ENCODE measurements around the gene DNAJC4. TPM values are rescaled to one million over a fixed set of nuclear protein-coding genes. Genes with fewer than 3 reads are reported as not detected.

DNAJC4 gene
- total and polyA plus RNA-seq, 9 of the 15 experiments (the other 6 are each of a cell fraction or from before 2014, with no cell fraction given), result 4.0 to 32.6 (median 19.9) TPM

DNA sequence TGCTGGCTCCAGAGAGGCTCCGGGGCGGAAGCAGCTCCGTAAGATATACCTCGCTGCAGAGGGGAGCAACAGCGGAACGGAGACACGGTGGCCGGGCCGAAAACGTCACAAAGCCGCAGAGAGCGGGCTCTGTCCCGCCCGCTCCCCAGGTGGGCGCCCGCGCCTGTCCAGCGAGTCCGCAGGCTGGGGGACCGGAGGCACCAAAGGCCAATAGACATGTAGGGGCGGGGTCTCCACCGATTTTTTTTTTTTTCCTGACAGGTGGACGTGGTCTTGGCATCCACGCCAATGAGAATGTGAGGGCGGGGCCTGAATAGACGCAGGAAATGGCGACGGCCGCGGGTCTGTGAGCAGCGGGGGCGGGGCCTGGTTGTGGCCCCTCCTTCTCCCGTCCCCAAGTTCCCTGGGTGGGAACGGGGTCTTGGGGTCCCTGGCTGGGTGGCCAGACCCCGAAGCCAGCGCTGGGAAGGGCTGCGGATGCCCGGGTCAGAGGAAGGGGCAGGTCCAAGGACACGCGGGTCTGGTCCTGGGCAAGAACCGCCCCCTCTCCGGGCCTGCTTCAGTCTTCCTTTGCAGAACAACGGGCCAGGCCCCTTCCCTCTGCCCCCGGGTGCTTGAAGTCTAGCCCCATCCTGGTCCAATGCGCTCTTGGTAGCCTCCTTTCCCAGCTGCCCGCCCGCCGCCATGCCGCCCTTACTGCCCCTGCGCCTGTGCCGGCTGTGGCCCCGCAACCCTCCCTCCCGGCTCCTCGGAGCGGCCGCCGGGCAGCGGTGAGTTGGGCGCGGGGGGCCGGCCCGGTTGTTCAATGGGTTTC, at the start of gene DNAJC4 (continued):
- TF ChIP-seq ZNF655 (CRISPR knock-in tag; IDR thresholded peaks at IDR 0.05) (no peak), RBBP5 (IDR thresholded peaks at IDR 0.05; ENCODE audit: borderline replicate concordance, insufficient read depth, low read length, poor library complexity, severe bottlenecking) (peak; percentile 44), XRCC3 (IDR thresholded peaks at IDR 0.05) (no peak), ZNF146 (CRISPR knock-in tag; IDR thresholded peaks at IDR 0.05; ENCODE audit: unreplicated experiment) (no peak), PURB (CRISPR knock-in tag; IDR thresholded peaks at IDR 0.05; ENCODE audit: low read depth) (no peak), MAFF (IDR thresholded peaks at IDR 0.05; ENCODE audit: low read length) (no peak), E2F1 (CRISPR knock-in tag; IDR thresholded peaks at IDR 0.05) (peak; percentile 42; the same call in 1 of the 2 replicates), ZNF830 (CRISPR knock-in tag; IDR thresholded peaks at IDR 0.05) (no peak; the same call in 1 of the 2 replicates), FUS (optimal IDR thresholded peaks at IDR 0.05; ENCODE audit: low read depth, low read length) (no peak), NFIX (CRISPR knock-in tag; IDR thresholded peaks at IDR 0.05; ENCODE audit: low read depth) (no peak), ATF1 (CRISPR knock-in tag; IDR thresholded peaks at IDR 0.05) (0 out of 2 replicates have a peak, but pooled peaks have one; percentile 1), ATF1 (tag; IDR thresholded peaks at IDR 0.05) (peak; percentile 90), ZFP30 (CRISPR knock-in tag; IDR thresholded peaks at IDR 0.05; ENCODE audit: borderline replicate concordance) (no peak), ZZZ3 (IDR thresholded peaks at IDR 0.05) (no peak), ZBTB7A (IDR thresholded peaks at IDR 0.05; ENCODE audit: borderline replicate concordance, control insufficient read depth, low read depth, low read length) (peak; percentile 94), POLR2B (IDR thresholded peaks at IDR 0.05; ENCODE audit: low read depth, partially characterized antibody) (peak; percentile 65), ZNF780A (CRISPR knock-in tag; IDR thresholded peaks at IDR 0.05) (0 out of 2 replicates have a peak, but pooled peaks have one; percentile 13)
- TF ChIP-seq, protein P1, sequence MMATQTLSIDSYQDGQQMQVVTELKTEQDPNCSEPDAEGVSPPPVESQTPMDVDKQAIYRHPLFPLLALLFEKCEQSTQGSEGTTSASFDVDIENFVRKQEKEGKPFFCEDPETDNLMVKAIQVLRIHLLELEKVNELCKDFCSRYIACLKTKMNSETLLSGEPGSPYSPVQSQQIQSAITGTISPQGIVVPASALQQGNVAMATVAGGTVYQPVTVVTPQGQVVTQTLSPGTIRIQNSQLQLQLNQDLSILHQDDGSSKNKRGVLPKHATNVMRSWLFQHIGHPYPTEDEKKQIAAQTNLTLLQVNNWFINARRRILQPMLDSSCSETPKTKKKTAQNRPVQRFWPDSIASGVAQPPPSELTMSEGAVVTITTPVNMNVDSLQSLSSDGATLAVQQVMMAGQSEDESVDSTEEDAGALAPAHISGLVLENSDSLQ (IDR thresholded peaks at IDR 0.05), result peak; percentile 91
- TF ChIP-seq, protein P2, sequence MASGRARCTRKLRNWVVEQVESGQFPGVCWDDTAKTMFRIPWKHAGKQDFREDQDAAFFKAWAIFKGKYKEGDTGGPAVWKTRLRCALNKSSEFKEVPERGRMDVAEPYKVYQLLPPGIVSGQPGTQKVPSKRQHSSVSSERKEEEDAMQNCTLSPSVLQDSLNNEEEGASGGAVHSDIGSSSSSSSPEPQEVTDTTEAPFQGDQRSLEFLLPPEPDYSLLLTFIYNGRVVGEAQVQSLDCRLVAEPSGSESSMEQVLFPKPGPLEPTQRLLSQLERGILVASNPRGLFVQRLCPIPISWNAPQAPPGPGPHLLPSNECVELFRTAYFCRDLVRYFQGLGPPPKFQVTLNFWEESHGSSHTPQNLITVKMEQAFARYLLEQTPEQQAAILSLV (tag; IDR thresholded peaks at IDR 0.05), result no peak
- TF ChIP-seq, protein P3, sequence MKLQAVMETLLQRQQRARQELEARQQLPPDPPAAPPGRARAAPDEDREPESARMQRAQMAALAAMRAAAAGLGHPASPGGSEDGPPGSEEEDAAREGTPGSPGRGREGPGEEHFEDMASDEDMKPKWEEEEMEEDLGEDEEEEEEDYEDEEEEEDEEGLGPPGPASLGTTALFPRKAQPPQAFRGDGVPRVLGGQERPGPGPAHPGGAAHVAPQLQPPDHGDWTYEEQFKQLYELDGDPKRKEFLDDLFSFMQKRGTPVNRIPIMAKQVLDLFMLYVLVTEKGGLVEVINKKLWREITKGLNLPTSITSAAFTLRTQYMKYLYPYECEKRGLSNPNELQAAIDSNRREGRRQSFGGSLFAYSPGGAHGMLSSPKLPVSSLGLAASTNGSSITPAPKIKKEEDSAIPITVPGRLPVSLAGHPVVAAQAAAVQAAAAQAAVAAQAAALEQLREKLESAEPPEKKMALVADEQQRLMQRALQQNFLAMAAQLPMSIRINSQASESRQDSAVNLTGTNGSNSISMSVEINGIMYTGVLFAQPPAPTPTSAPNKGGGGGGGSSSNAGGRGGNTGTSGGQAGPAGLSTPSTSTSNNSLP (IDR thresholded peaks at IDR 0.05; ENCODE audit: borderline replicate concordance, low read depth, low read length), result no peak
